HepG2 (cell line): ENCODE data around the gene DNAJC11. TPM values are rescaled to one million over a fixed set of nuclear protein-coding genes. Genes with fewer than 3 reads are reported as not detected.

Experiments
- ATAC-seq: fragments of 200-7000 bp; cut with Tn5 transposase; 3 replicates; pipeline ENCODE4 v1.9.1; 2020; ENCODE audit warnings: mild to moderate bottlenecking, moderate library complexity
- BruUV-seq: library from RNA; stranded (reverse); fragments of 400-500 nt; replicated peaks from 2 replicates; lab custom pipeline; 2021; lab: Mats Ljungman, UMichigan
- CTCF ChIA-PET: fragments of 300-600 bp; formaldehyde crosslinking; extraction: SDS; loops from one replicate; lab custom pipeline; 2021; ENCODE audit warnings: low total read pairs, inconsistent platforms, low intra/inter-chr PET ratio; lab: Yijun Ruan, JAX
- POLR2A ChIA-PET: fragments of 350-600 bp; sonication (Branson Sonifier 250); formaldehyde crosslinking; loops from one replicate; lab custom pipeline; 2020; ENCODE audit warnings: antibody characterized with exemption, inconsistent platforms; lab: Yijun Ruan, JAX
- DNase-seq: peaks from one replicate; pipeline ENCODE4 v3.0.0-alpha.2; 2015; ENCODE audit warnings: low spot score
- FAIRE-seq: peaks from 3 replicates; lab custom pipeline; 2011; peaks lifted over from hg19 to GRCh38; lab: Jason Lieb, UNC
- H2AFZ ChIP-seq: one replicate; pipeline ENCODE4 v1.6.1; 2011; ENCODE audit warnings: low read length, inconsistent platforms
- H3K27ac ChIP-seq: fragments of 300-600 bp; 3 replicates; pipeline ENCODE4 v1.8.0; 2011; ENCODE audit warnings: mixed run types, mild to moderate bottlenecking, mixed read lengths, low read length, inconsistent platforms; ENCODE audit not compliant: insufficient read depth; ENCODE audit errors: extremely low read length
- H3K27me3 ChIP-seq, 2 experiments: fragments of 200-600 bp in 1 of 2; 2 replicates in 1 of 2; 3 replicates in 1 of 2; pipeline versions ENCODE4 v1.6.0 to v1.8.0; 2011; ENCODE audit warnings: low read length in 2 of 2, mild to moderate bottlenecking in 2 of 2, moderate library complexity in 2 of 2, inconsistent platforms in 1 of 2; ENCODE audit not compliant: insufficient read depth in 2 of 2, control insufficient read depth in 1 of 2
- H3K36me3 ChIP-seq, 2 experiments: fragments of 200-600 bp in 1 of 2; replicated peaks in 1 of 2; 2 replicates in 1 of 2; 3 replicates in 1 of 2; pipeline versions ENCODE4 v1.5.1 to v1.8.0; 2011; ENCODE audit warnings: low read length in 2 of 2, inconsistent platforms in 1 of 2; ENCODE audit not compliant: insufficient read depth in 2 of 2, control insufficient read depth in 1 of 2
- H3K4me1 ChIP-seq: 2 replicates; pipeline ENCODE4 v1.5.1; 2012; ENCODE audit warnings: low read length, inconsistent platforms; ENCODE audit not compliant: insufficient read depth
- H3K4me2 ChIP-seq: 2 replicates; pipeline ENCODE4 v1.6.0; 2011; ENCODE audit warnings: low read depth, low read length, inconsistent platforms
- H3K4me3 ChIP-seq, 3 experiments: fragments of 200-600 bp in 1 of 3; sonication (generic), shearing (Covaris generic) in 1 of 3; replicated peaks in 1 of 3; 2 replicates each; pipeline ENCODE4 v1.5.1; 2011 to 2016; ENCODE audit warnings: low read length in 3 of 3, inconsistent platforms in 2 of 3, low read depth in 2 of 3, mild to moderate bottlenecking in 2 of 3, control low read depth in 1 of 3, mixed read lengths in 1 of 3; ENCODE audit not compliant: insufficient read depth in 1 of 3
- H3K79me2 ChIP-seq: one replicate; pipeline ENCODE4 v1.6.1; 2011; ENCODE audit warnings: low read length, inconsistent platforms; ENCODE audit not compliant: insufficient read depth
- H3K9ac ChIP-seq: 2 replicates; pipeline ENCODE4 v1.6.0; 2011; ENCODE audit warnings: mild to moderate bottlenecking, low read depth, low read length, inconsistent platforms; ENCODE audit not compliant: insufficient read depth
- H3K9me3 ChIP-seq: 2 replicates; pipeline ENCODE4 v1.5.1; 2012; ENCODE audit warnings: mild to moderate bottlenecking, low read length
- H4K20me1 ChIP-seq: 2 replicates; pipeline ENCODE4 v1.6.0; 2011; ENCODE audit warnings: inconsistent platforms, mild to moderate bottlenecking, low read length, moderate library complexity; ENCODE audit not compliant: insufficient read depth
- ADNP ChIP-seq: sonication (generic); formaldehyde crosslinking; IDR thresholded peaks from 2 replicates; pipeline ENCODE4 v1.4.0; 2020; ENCODE audit warnings: missing genetic modification reagents
- AGO2 ChIP-seq: fragments of 200-400 bp; formaldehyde crosslinking; optimal IDR thresholded peaks from 2 replicates; pipeline ENCODE3; 2017; ENCODE audit warnings: mild to moderate bottlenecking, low read depth, low read length, moderate library complexity
- CENPBD1 ChIP-seq: sonication (generic); formaldehyde crosslinking; IDR thresholded peaks from 2 replicates; pipeline ENCODE4 v1.8.0; 2022; ENCODE audit warnings: missing genetic modification reagents, low read depth, mild to moderate bottlenecking, borderline replicate concordance
- DMAP1 ChIP-seq: IDR thresholded peaks from 2 replicates; pipeline ENCODE4 v1.6.1; 2016
- KDM5A ChIP-seq: fragments of 200-600 bp; sonication (generic); IDR thresholded peaks from 2 replicates; pipeline ENCODE4 v1.7.0; 2018; ENCODE audit warnings: antibody characterized with exemption, mild to moderate bottlenecking, low read length, borderline replicate concordance
- MAF1 ChIP-seq: sonication (generic); formaldehyde crosslinking; IDR thresholded peaks from 2 replicates; pipeline ENCODE4 v1.5.0; 2020; ENCODE audit warnings: missing genetic modification reagents, borderline replicate concordance
- NFKB2 ChIP-seq: sonication (generic); formaldehyde crosslinking; IDR thresholded peaks from 2 replicates; pipeline ENCODE4 v1.4.0; 2020; ENCODE audit warnings: missing genetic modification reagents, borderline replicate concordance
- NR2C2 ChIP-seq: sonication (generic); formaldehyde crosslinking; IDR thresholded peaks from 2 replicates; pipeline ENCODE4 v1.4.0; 2020; ENCODE audit warnings: missing genetic modification reagents, mild to moderate bottlenecking, moderate library complexity, borderline replicate concordance
- POLR2A ChIP-seq, 2 experiments: IDR thresholded peaks; 2 replicates each; pipeline ENCODE4 v1.6.1; 2011; ENCODE audit warnings: low read depth in 2 of 2, low read length in 2 of 2, mild to moderate bottlenecking in 1 of 2, moderate library complexity in 1 of 2; ENCODE audit not compliant: insufficient read depth in 1 of 2
- POLR2AphosphoS2 ChIP-seq: IDR thresholded peaks from 2 replicates; pipeline ENCODE4 v1.6.1; 2011; ENCODE audit warnings: low read depth, low read length, improper control_type of control experiment
- ZNF687 ChIP-seq: sonication (generic); formaldehyde crosslinking; IDR thresholded peaks from 2 replicates; pipeline ENCODE4 v1.5.1; 2020; ENCODE audit warnings: mild to moderate bottlenecking, missing genetic modification reagents, moderate library complexity
- ZNF772 ChIP-seq: sonication (generic); formaldehyde crosslinking; IDR thresholded peaks from 2 replicates; pipeline ENCODE4 v1.5.0; 2020; ENCODE audit warnings: mild to moderate bottlenecking, missing genetic modification reagents
- WGBS: methylation state at CpG from one replicate; pipeline ENCODE4 v1.1.6; 2017; ENCODE audit warnings: low lambda C conversion rate; 5-methylcytosine and 5-hydroxymethylcytosine counted together
- in situ Hi-C: cut with HindIII; loops from 2 replicates; pipeline ENCODE4 v1.10.0; 2017; ENCODE audit warnings: low pct_unique_long_range_greater_than_20kb; ENCODE audit not compliant: extremely low pct_ligation_motif_present
- intact Hi-C: fragments of 100-400 bp; cut with micrococcal nuclease; formaldehyde crosslinking; loops from one replicate; pipeline ENCODE4 v1.10.0; 2022; ENCODE audit not compliant: unreplicated experiment
- polyA plus RNA-seq, 8 experiments: library from polyadenylated mRNA; depleted of rRNA in 3 of 8; stranded (reverse) in 7 of 8; unstranded in 1 of 8; fragments of >200 nt; fragmentation: Illumina TruSeq in 4 of 8; extraction: Trizol in 4 of 8; gene quantifications; 2 replicates each; pipeline versions ENCODE4 v1.2.1 to v1.2.3, GENCODE V29; 2011 to 2016; ENCODE audit warnings: low read depth in 4 of 8, missing spikeins in 1 of 8, mixed read lengths in 1 of 8; ENCODE audit not compliant: insufficient read depth in 1 of 8
- total RNA-seq, 5 experiments: library from RNA; depleted of rRNA; stranded (reverse); fragments of >200 nt; fragmentation: Illumina TruSeq; extraction: Trizol; gene quantifications; 2 replicates each; pipeline ENCODE4 v1.2.3, GENCODE V29; 2016; ENCODE audit warnings: low read depth in 1 of 5
- TF ChIP-seq, protein P1 (sequence below): sonication (generic); formaldehyde crosslinking; conservative IDR thresholded peaks from 2 replicates; pipeline ENCODE4 v1.4.0; 2020; ENCODE audit warnings: missing genetic modification reagents

The DNAJC11 gene
- total and polyA plus RNA-seq, 2 of the 13 experiments (the other 11 are each of a cell fraction or from before 2014, with no cell fraction given): 25.1 to 47.6 TPM

GRCh38 chr1:6588128-6588892, 113.3 kb downstream of the DNAJC11 start:
- ChIA-PET CTCF (no interaction called here), POLR2A (interaction anchor here (0.9 to 2.2 kb wide), 5 partner anchors 9 to 15 kb away, joined by 3 to 8 read pairs (median 5); partner anchors contain the start of genes KLHL21 and ZBTB48)
- H3K4me3 ChIP-seq: no peak overlapping the region
- peaks cover 22 to 44% of the 10 kb centered on the region in 2 experiments for H3K36me3 ChIP-seq
- no peaks in the 10 kb centered on the region for H3K79me2 ChIP-seq
- H3K27me3 ChIP-seq: no peaks in the 10 kb centered on the region
- H3K27ac ChIP-seq: no peak overlapping the region
- no peak for TF ChIP-seq NR2C2
- no peak for TF ChIP-seq ADNP (CRISPR knock-in tag)
- no peak for TF ChIP-seq POLR2AphosphoS2
- TF ChIP-seq CENPBD1: no peak
- TF ChIP-seq, protein P1, sequence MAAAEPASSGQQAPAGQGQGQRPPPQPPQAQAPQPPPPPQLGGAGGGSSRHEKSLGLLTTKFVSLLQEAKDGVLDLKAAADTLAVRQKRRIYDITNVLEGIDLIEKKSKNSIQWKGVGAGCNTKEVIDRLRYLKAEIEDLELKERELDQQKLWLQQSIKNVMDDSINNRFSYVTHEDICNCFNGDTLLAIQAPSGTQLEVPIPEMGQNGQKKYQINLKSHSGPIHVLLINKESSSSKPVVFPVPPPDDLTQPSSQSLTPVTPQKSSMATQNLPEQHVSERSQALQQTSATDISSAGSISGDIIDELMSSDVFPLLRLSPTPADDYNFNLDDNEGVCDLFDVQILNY (CRISPR knock-in tag): no peak
- TF ChIP-seq AGO2: peak; percentile 11
- TF ChIP-seq POLR2A (IDR thresholded peaks at IDR 0.05; ENCODE audit: insufficient read depth in 1 of 2, low read depth in 2 of 2, low read length in 2 of 2): peak in 1 of 2 experiments; percentile 13; a peak in 1 of 4 replicates
- TF ChIP-seq DMAP1: no peak
- TF ChIP-seq ZNF687 (CRISPR knock-in tag): 0 out of 2 replicates have a peak, but pooled peaks have one; percentile 5
- no peak for TF ChIP-seq ZNF772
- no peak for TF ChIP-seq MAF1 (CRISPR knock-in tag)
- TF ChIP-seq NFKB2: no peak
- no peak for TF ChIP-seq KDM5A
- in situ Hi-C loops (no loop called here), intact Hi-C loops (no loop called here)
- no peaks in the 10 kb centered on the region for H3K9me3 ChIP-seq
- ATAC-seq (peak; percentile 11), DNase-seq (no peak), FAIRE-seq (no peak)
- H2AFZ ChIP-seq: no peak overlapping the region
- no peak overlapping the region for H3K9ac ChIP-seq
- H3K4me2 ChIP-seq: no peak overlapping the region
- H3K4me1 ChIP-seq: peaks cover 2% of the 10 kb centered on the region; the same call in 1 of the 2 replicates
- H4K20me1 ChIP-seq: peaks cover 7% of the 10 kb centered on the region; the same call in 1 of the 2 replicates
- BruUV-seq: no TSS peak
- WGBS: 95% methylated on average over 20 of the region's 25 CpGs
